ENCODE results near the gene PPP4C.

GRCh38 chr16:30067584-30067916 lies 8.2 kb upstream of the PPP4C start:
- no peak for TF ChIP-seq CBX5 (IDR thresholded peaks at IDR 0.05; ENCODE audit: low read depth, low read length)
- TF ChIP-seq, protein P1, sequence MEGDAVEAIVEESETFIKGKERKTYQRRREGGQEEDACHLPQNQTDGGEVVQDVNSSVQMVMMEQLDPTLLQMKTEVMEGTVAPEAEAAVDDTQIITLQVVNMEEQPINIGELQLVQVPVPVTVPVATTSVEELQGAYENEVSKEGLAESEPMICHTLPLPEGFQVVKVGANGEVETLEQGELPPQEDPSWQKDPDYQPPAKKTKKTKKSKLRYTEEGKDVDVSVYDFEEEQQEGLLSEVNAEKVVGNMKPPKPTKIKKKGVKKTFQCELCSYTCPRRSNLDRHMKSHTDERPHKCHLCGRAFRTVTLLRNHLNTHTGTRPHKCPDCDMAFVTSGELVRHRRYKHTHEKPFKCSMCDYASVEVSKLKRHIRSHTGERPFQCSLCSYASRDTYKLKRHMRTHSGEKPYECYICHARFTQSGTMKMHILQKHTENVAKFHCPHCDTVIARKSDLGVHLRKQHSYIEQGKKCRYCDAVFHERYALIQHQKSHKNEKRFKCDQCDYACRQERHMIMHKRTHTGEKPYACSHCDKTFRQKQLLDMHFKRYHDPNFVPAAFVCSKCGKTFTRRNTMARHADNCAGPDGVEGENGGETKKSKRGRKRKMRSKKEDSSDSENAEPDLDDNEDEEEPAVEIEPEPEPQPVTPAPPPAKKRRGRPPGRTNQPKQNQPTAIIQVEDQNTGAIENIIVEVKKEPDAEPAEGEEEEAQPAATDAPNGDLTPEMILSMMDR (IDR thresholded peaks at IDR 0.05; ENCODE audit: control extremely low read depth in 1 of 3, insufficient read depth in 1 of 3, low read depth in 1 of 3, low read length in 3 of 3): no peak
- TF ChIP-seq POLR2AphosphoS5 (IDR thresholded peaks at IDR 0.05; ENCODE audit: low read depth, low read length): peak; percentile 38; the same call in 1 of the 2 replicates
